K562 (cell line): Measurements from ENCODE around the gene CDYL2. TPM values are rescaled to one million over a fixed set of nuclear protein-coding genes. Genes with fewer than 3 reads are reported as not detected.

Source experiments
- ATAC-seq: fragments of 200-7000 bp; cut with Tn5 transposase; 3 replicates; pipeline ENCODE4 v1.9.1; 2020; ENCODE audit warnings: moderate library complexity
- BruUV-seq: library from RNA; stranded (reverse); fragments of 400-500 nt; replicated peaks from 2 replicates; lab custom pipeline; 2021; lab: Mats Ljungman, UMichigan
- CTCF ChIA-PET: fragments of 300-600 bp; formaldehyde crosslinking; extraction: SDS; loops from one replicate; lab custom pipeline; 2021; ENCODE audit warnings: low intra/inter-chr PET ratio; lab: Yijun Ruan, JAX
- POLR2A ChIA-PET: fragments of 300-600, 350-650 bp; sonication (Branson Sonifier 250); formaldehyde crosslinking; extraction: SDS; loops from one replicate; lab custom pipeline; 2021; ENCODE audit warnings: antibody characterized with exemption, inconsistent platforms; lab: Yijun Ruan, JAX
- DNase-seq, 4 experiments: peaks; one replicate each; pipeline versions ENCODE4 v3.0.0 to v3.0.0-alpha.2; 2011 to 2018; ENCODE audit warnings: low spot score in 3 of 4, mixed read lengths in 3 of 4; ENCODE audit errors: extremely low read depth in 1 of 4
- FAIRE-seq: peaks from 2 replicates; lab custom pipeline; 2011; peaks lifted over from hg19 to GRCh38; lab: Jason Lieb, UNC
- H2AFZ ChIP-seq: 2 replicates; pipeline ENCODE4 v1.6.0; 2011; ENCODE audit warnings: low read depth, low read length, control low read depth, inconsistent platforms
- H3K27ac ChIP-seq: fragments of 200-600 bp; 3 replicates; pipeline ENCODE4 v1.8.0; 2011; ENCODE audit warnings: low read depth, mild to moderate bottlenecking, control low read depth, inconsistent platforms, low read length, moderate library complexity, mixed read lengths; ENCODE audit errors: extremely low read depth
- H3K27me3 ChIP-seq, 2 experiments: fragments of 300-600 bp in 1 of 2; 2 replicates in 1 of 2; 3 replicates in 1 of 2; pipeline versions ENCODE4 v1.6.0 to v1.8.0; 2011; ENCODE audit warnings: inconsistent platforms in 2 of 2, low read length in 2 of 2, mild to moderate bottlenecking in 1 of 2, mixed read lengths in 1 of 2, moderate library complexity in 1 of 2; ENCODE audit not compliant: control insufficient read depth in 2 of 2, insufficient read depth in 2 of 2
- H3K36me3 ChIP-seq: fragments of 300-600 bp; 3 replicates; pipeline ENCODE4 v1.8.0; 2011; ENCODE audit warnings: mild to moderate bottlenecking, low read length, inconsistent platforms; ENCODE audit not compliant: control insufficient read depth, insufficient read depth
- H3K4me1 ChIP-seq, 2 experiments: fragments of 200-600 bp in 1 of 2; replicated peaks in 1 of 2; 2 replicates in 1 of 2; 3 replicates in 1 of 2; pipeline versions ENCODE4 v1.5.1 to v1.8.0; 2011; ENCODE audit warnings: inconsistent platforms in 2 of 2, low read length in 2 of 2, mild to moderate bottlenecking in 1 of 2, mixed read lengths in 1 of 2, moderate library complexity in 1 of 2; ENCODE audit not compliant: control insufficient read depth in 2 of 2, insufficient read depth in 2 of 2
- H3K4me2 ChIP-seq: 2 replicates; pipeline ENCODE4 v1.6.1; 2011; ENCODE audit warnings: low read length, control low read depth, inconsistent platforms, mixed read lengths; ENCODE audit not compliant: insufficient read depth
- H3K4me3 ChIP-seq: fragments of 200-600 bp; sonication (generic), shearing (Covaris generic); 2 replicates; pipeline ENCODE4 v1.5.1; 2016; ENCODE audit warnings: control low read depth, inconsistent platforms
- H3K79me2 ChIP-seq: fragments of 200-600 bp; 3 replicates; pipeline ENCODE4 v1.8.0; 2011; ENCODE audit warnings: low read length, inconsistent platforms; ENCODE audit not compliant: control insufficient read depth, insufficient read depth
- H3K9ac ChIP-seq, 2 experiments: 2 replicates each; pipeline versions ENCODE4 v1.6.0 to v1.6.1; 2011; ENCODE audit warnings: low read depth in 2 of 2, low read length in 2 of 2, control low read depth in 1 of 2, inconsistent platforms in 1 of 2, mild to moderate bottlenecking in 1 of 2, mixed read lengths in 1 of 2; ENCODE audit not compliant: insufficient read depth in 1 of 2
- H3K9me1 ChIP-seq: one replicate; pipeline ENCODE4 v1.6.0; 2011; ENCODE audit warnings: inconsistent platforms, mild to moderate bottlenecking, low read length, moderate library complexity; ENCODE audit not compliant: control insufficient read depth, insufficient read depth
- H3K9me3 ChIP-seq: replicated peaks from 2 replicates; pipeline ENCODE4 v1.5.1; 2011; ENCODE audit warnings: low read depth, low read length, inconsistent platforms; ENCODE audit not compliant: control insufficient read depth, insufficient read depth
- H4K20me1 ChIP-seq: replicated peaks from 2 replicates; pipeline ENCODE4 v1.6.1; 2011; ENCODE audit warnings: low read length, inconsistent platforms, mixed read lengths; ENCODE audit not compliant: control insufficient read depth, insufficient read depth
- NEUROD1 ChIP-seq: fragments of 150-350 bp; IDR thresholded peaks from 2 replicates; pipeline ENCODE4 v1.6.1; 2014; ENCODE audit warnings: borderline replicate concordance, low read length, low read depth; ENCODE audit not compliant: partially characterized antibody
- SMAD2 ChIP-seq: fragments of 150-350 bp; IDR thresholded peaks from 2 replicates; pipeline ENCODE4 v1.6.1; 2014; ENCODE audit warnings: low read depth, mild to moderate bottlenecking, low read length
- WGBS: fragments of 100-300 bp; shearing (Covaris generic); methylation state at CpG from one replicate; pipeline ENCODE4 v1.1.6; 2016; ENCODE audit warnings: low coverage, mixed read lengths; ENCODE audit not compliant: insufficient coverage; ENCODE audit errors: missing lambda C conversion rate; 5-methylcytosine and 5-hydroxymethylcytosine counted together
- in situ Hi-C: fragments of 300-500 bp; cut with MboI; formaldehyde crosslinking; loops from 4 replicates; pipeline ENCODE4 v1.15.0; 2018; ENCODE audit warnings: inconsistent platforms, mixed read lengths
- intact Hi-C: fragments of 100-400 bp; cut with micrococcal nuclease; formaldehyde crosslinking; loops from 2 replicates; pipeline ENCODE4 v1.14.2; 2022
- polyA plus RNA-seq, 8 experiments: library from polyadenylated mRNA; depleted of rRNA in 4 of 8; stranded (reverse) in 5 of 8; unstranded in 3 of 8; fragments of >200 nt; fragmentation: Nextera tagmentation in 2 of 8; fragmentation: Illumina TruSeq in 1 of 8; extraction: Ambion mirVana in 2 of 8; extraction: Trizol in 1 of 8; gene quantifications; 2 replicates each; pipeline versions ENCODE4 v1.2.1 to v1.2.3, GENCODE V29; 2011 to 2014; ENCODE audit warnings: inconsistent platforms in 1 of 8, missing spikeins in 1 of 8
- total RNA-seq, 7 experiments: library from RNA; depleted of rRNA in 6 of 7; stranded (reverse); fragments of >200 nt in 6 of 7; fragmentation: Illumina TruSeq in 2 of 7; extraction: Trizol in 2 of 7; gene quantifications; 2 replicates each; pipeline versions ENCODE4 v1.2.1 to v1.2.3, GENCODE V29; 2011 to 2021; ENCODE audit warnings: low replicate concordance in 1 of 7
- TF ChIP-seq, protein P1 (sequence below), 2 experiments: IDR thresholded peaks; 2 replicates each; pipeline ENCODE4 v1.6.1; 2011; ENCODE audit warnings: borderline replicate concordance in 1 of 2, control low read depth in 1 of 2, low read depth in 1 of 2, low read length in 1 of 2, mild to moderate bottlenecking in 1 of 2, mixed read lengths in 1 of 2, moderate library complexity in 1 of 2; ENCODE audit not compliant: insufficient read depth in 1 of 2, insufficient read length in 1 of 2, poor library complexity in 1 of 2, severe bottlenecking in 1 of 2; ENCODE audit errors: extremely low read depth in 1 of 2

The CDYL2 gene
- total and polyA plus RNA-seq, 9 of the 15 experiments (the other 6 are each of a cell fraction or from before 2014, with no cell fraction given), result under 0.01 to 0.04 (median 0.01) TPM; not detected in 6

DNA sequence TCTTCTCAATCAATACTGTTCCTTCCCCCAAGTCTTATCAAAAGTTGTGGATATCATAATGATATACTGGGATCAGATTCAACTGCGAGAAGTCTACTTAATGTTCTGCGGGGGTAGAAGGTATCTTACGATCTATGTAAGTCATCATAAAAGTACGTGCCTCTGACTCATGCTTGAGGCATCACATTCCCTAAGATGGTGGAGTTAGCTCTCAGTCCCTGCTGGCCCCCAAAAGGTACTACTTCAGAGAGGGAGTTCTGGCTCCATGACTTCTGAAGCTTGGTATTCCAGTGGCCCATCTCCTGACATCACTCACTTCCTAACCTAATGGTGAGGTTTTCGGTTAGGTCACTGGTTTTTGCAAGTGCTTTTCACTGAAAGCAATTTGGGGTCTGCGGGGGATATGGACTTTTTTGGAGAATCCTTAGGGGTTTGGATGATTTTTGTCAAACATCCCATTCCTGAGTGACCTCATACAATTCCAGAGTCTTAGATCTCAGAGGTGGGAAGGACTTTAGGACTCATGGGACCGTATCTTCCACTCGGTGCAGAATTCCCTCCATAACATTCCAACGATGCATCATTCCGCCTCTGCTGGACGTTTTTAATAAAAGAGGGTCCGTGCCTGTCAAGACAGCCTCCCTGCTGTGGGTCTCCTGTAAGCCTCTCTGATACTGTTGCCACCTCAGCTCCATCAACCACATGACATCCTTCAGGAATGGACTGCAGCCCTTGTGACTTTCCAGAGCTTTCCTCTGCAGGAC, 189.3 kb downstream of the CDYL2 start (continued):
- no peak for TF ChIP-seq SMAD2

DNA sequence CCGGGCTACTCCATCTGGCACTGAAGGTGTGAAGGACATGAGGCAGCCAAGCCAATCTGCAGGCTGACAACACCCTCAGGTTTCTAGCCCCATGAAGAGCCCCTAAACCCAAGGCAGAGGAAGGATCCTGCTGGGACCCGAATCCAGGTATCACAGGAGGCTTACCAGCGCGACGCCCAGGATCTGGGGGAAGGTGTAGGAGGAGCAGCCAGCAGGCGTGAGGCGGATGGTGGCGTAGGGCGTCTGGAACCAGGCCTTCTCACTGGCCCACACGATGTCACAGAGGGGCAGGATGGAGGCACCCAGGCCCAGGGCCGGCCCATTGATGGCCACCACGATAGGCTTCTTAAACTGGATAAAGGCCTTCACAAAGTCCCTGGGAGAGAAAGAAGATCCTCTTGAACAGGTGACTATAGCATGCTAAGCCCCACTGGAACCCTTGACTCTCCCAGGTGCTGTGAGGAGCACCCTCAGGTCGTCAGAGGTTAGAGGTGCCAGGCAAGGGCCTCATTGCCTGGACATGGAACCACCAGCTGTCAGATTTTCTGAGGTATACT, 191.9 kb downstream of the CDYL2 start:
- FAIRE-seq (no peak), DNase-seq (no peak), ATAC-seq (no peak)
- 1% methylated on average over 13 of the region's 13 CpGs for WGBS
- Histone ChIP-seq H3K4me2 (no peak overlapping the region), H3K27me3 (peaks cover 4 to 56% of the 10 kb centered on the region in 2 experiments; a peak in 4 of 5 replicates), H3K79me2 (no peaks in the 10 kb centered on the region), H2AFZ (no peak overlapping the region), H3K36me3 (no peaks in the 10 kb centered on the region), H4K20me1 (no peaks in the 10 kb centered on the region; the same call in 1 of the 2 replicates), H3K4me1 (no peaks in the 10 kb centered on the region), H3K9me1 (no peaks in the 10 kb centered on the region), H3K9ac (no peak overlapping the region), H3K27ac (no peak overlapping the region), H3K9me3 (no peaks in the 10 kb centered on the region), H3K4me3 (no peak overlapping the region)
- in situ Hi-C loops, result no loop called here
- POLR2A ChIA-PET, result interaction anchor here (0.6 kb wide), 1 partner anchor 78 kb away, joined by 3 read pairs; no protein-coding TSS in a partner anchor
- intact Hi-C loops, result no loop called here
- CTCF ChIA-PET, result no interaction called here
- no TSS peak for BruUV-seq
- TF ChIP-seq, protein P1, sequence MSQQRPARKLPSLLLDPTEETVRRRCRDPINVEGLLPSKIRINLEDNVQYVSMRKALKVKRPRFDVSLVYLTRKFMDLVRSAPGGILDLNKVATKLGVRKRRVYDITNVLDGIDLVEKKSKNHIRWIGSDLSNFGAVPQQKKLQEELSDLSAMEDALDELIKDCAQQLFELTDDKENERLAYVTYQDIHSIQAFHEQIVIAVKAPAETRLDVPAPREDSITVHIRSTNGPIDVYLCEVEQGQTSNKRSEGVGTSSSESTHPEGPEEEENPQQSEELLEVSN (IDR thresholded peaks at IDR 0.05; ENCODE audit: borderline replicate concordance in 1 of 2, extremely low read depth in 1 of 2, insufficient read depth in 1 of 2, insufficient read length in 1 of 2, low read depth in 1 of 2, low read length in 1 of 2, poor library complexity in 1 of 2, severe bottlenecking in 1 of 2), result peak in 1 of 2 experiments; percentile 24
- TF ChIP-seq NEUROD1, result no peak
